SK-N-SH (cell line): ENCODE data around the gene TGFB1I1. TPM values are rescaled to one million over a fixed set of nuclear protein-coding genes. Genes with fewer than 3 reads are reported as not detected.

Experiments
- CTCF ChIA-PET: fragments of 300-600, 350-600 bp; formaldehyde crosslinking; extraction: SDS; loops from one replicate; lab custom pipeline; 2021; lab: Yijun Ruan, JAX
- POLR2A ChIA-PET: fragments of 350-600 bp; sonication (Branson Sonifier 250); formaldehyde crosslinking; extraction: SDS; loops from one replicate; lab custom pipeline; 2020; ENCODE audit warnings: antibody characterized with exemption, inconsistent platforms; lab: Yijun Ruan, JAX
- DNase-seq: peaks from one replicate; pipeline ENCODE4 v3.0.0; 2012
- H2AFZ ChIP-seq: fragments of 200-600 bp; sonication (generic); 2 replicates; pipeline ENCODE4 v1.8.1; 2016; ENCODE audit warnings: antibody characterized with exemption, mild to moderate bottlenecking, low read depth
- H3F3A ChIP-seq: fragments of 200-600 bp; sonication (generic); replicated peaks from 2 replicates; pipeline ENCODE3; 2016; ENCODE audit warnings: antibody characterized with exemption, mild to moderate bottlenecking; ENCODE audit not compliant: insufficient read depth
- H3K27ac ChIP-seq, 2 experiments: fragments of 200-500 bp in 1 of 2; fragments of 200-600 bp in 1 of 2; sonication (Bioruptor generic) in 1 of 2; sonication (generic), shearing (Covaris generic) in 1 of 2; 2 replicates each; pipeline versions ENCODE4 v1.5.1 to v1.6.1; 2014 to 2016; ENCODE audit warnings: low read depth in 2 of 2, inconsistent platforms in 1 of 2, low read length in 1 of 2, mild to moderate bottlenecking in 1 of 2, mixed read lengths in 1 of 2
- H3K27me3 ChIP-seq: fragments of 200-600 bp; sonication (generic), shearing (Covaris generic); 2 replicates; pipeline ENCODE4 v1.6.1; 2016; ENCODE audit warnings: mixed run types; ENCODE audit not compliant: insufficient read depth
- H3K36me3 ChIP-seq, 2 experiments: fragments of 200-500 bp in 1 of 2; fragments of 200-600 bp in 1 of 2; sonication (Bioruptor generic) in 1 of 2; sonication (generic) in 1 of 2; replicated peaks in 1 of 2; 2 replicates each; pipeline versions ENCODE3 to v1.5.1; 2014 to 2016; ENCODE audit warnings: low read length in 1 of 2, mild to moderate bottlenecking in 1 of 2; ENCODE audit not compliant: insufficient read depth in 2 of 2, control insufficient read depth in 1 of 2
- H3K4me1 ChIP-seq, 2 experiments: fragments of 200-500 bp in 1 of 2; fragments of 200-600 bp in 1 of 2; sonication (Bioruptor generic) in 1 of 2; sonication (generic), shearing (Covaris generic) in 1 of 2; 2 replicates each; pipeline versions ENCODE4 v1.5.1 to v1.6.1; 2014 to 2016; ENCODE audit warnings: low read depth in 1 of 2, low read length in 1 of 2, mixed run types in 1 of 2; ENCODE audit not compliant: insufficient read depth in 2 of 2, control insufficient read depth in 1 of 2
- H3K4me2 ChIP-seq: fragments of 200-600 bp; sonication (generic), shearing (Covaris generic); 2 replicates; pipeline ENCODE4 v1.6.1; 2017; ENCODE audit warnings: mixed run types
- H3K4me3 ChIP-seq, 2 experiments: fragments of 200-500 bp in 1 of 2; fragments of 200-600 bp in 1 of 2; sonication (Bioruptor generic) in 1 of 2; sonication (generic), shearing (Covaris generic) in 1 of 2; 2 replicates each; pipeline versions ENCODE4 v1.5.1 to v1.8.1; 2014 to 2016; ENCODE audit warnings: low read depth in 2 of 2, inconsistent platforms in 1 of 2, low read length in 1 of 2, mild to moderate bottlenecking in 1 of 2, mixed read lengths in 1 of 2, moderate library complexity in 1 of 2
- H3K79me2 ChIP-seq: fragments of 200-600 bp; sonication (generic); 2 replicates; pipeline ENCODE4 v1.8.1; 2017; ENCODE audit warnings: mild to moderate bottlenecking; ENCODE audit not compliant: insufficient read depth
- H3K9ac ChIP-seq: fragments of 200-600 bp; sonication (generic); 2 replicates; pipeline ENCODE4 v1.6.1; 2017; ENCODE audit warnings: mixed run types
- H3K9me2 ChIP-seq: fragments of 200-600 bp; sonication (generic); 2 replicates; pipeline ENCODE4 v1.6.1; 2017; ENCODE audit warnings: mixed run types
- H3K9me3 ChIP-seq: fragments of 200-600 bp; sonication (generic); 2 replicates; pipeline ENCODE4 v1.6.1; 2017; ENCODE audit warnings: mixed run types, mild to moderate bottlenecking, moderate library complexity
- H4K20me1 ChIP-seq: fragments of 200-600 bp; sonication (generic); 2 replicates; pipeline ENCODE4 v1.6.1; 2017; ENCODE audit warnings: mild to moderate bottlenecking, mixed run types; ENCODE audit not compliant: insufficient read depth
- CHD2 ChIP-seq: fragments of 150-350 bp; IDR thresholded peaks from 2 replicates; pipeline ENCODE4 v1.6.1; 2018; ENCODE audit warnings: low read length; ENCODE audit not compliant: partially characterized antibody
- EP300 ChIP-seq, 2 experiments: IDR thresholded peaks; 2 replicates each; pipeline versions ENCODE4 v1.4.0 to v1.6.1; 2012; ENCODE audit warnings: borderline replicate concordance in 1 of 2, low read depth in 1 of 2, low read length in 1 of 2
- EZH2phosphoT487 ChIP-seq: fragments of 200-600 bp; sonication (generic); IDR thresholded peaks from 2 replicates; pipeline ENCODE4 v1.6.1; 2017; ENCODE audit warnings: low read depth, mixed run types, mild to moderate bottlenecking, antibody characterized with exemption, moderate library complexity, borderline replicate concordance
- FOSL2 ChIP-seq: IDR thresholded peaks from 2 replicates; pipeline ENCODE4 v1.4.0; 2012; ENCODE audit warnings: low read depth, mild to moderate bottlenecking, moderate library complexity, borderline replicate concordance
- FOXM1 ChIP-seq: IDR thresholded peaks from 2 replicates; pipeline ENCODE4 v1.4.0; 2012; ENCODE audit warnings: low read depth, mild to moderate bottlenecking
- GABPA ChIP-seq: IDR thresholded peaks from 2 replicates; pipeline ENCODE4 v1.4.0; 2012; ENCODE audit warnings: low read depth, mild to moderate bottlenecking
- IRF3 ChIP-seq: fragments of 150-350 bp; IDR thresholded peaks from 2 replicates; pipeline ENCODE4 v1.6.1; 2016; ENCODE audit warnings: mild to moderate bottlenecking, low read depth, low read length
- NFIC ChIP-seq: IDR thresholded peaks from 2 replicates; pipeline ENCODE4 v1.4.0; 2012; ENCODE audit warnings: borderline replicate concordance
- PBX3 ChIP-seq: IDR thresholded peaks from 2 replicates; pipeline ENCODE4; 2012
- RAD21 ChIP-seq: IDR thresholded peaks from 2 replicates; pipeline ENCODE4 v1.6.1; 2012; ENCODE audit warnings: mild to moderate bottlenecking, low read length
- RFX5 ChIP-seq: IDR thresholded peaks from 2 replicates; pipeline ENCODE4 v1.6.1; 2012; ENCODE audit warnings: mild to moderate bottlenecking, improper control_type of control experiment, low read length
- TAF1 ChIP-seq: IDR thresholded peaks from 2 replicates; pipeline ENCODE4 v1.6.1; 2012; ENCODE audit warnings: low read depth, mild to moderate bottlenecking, low read length, moderate library complexity, borderline replicate concordance
- USF2 ChIP-seq: fragments of 150-350 bp; IDR thresholded peaks from 2 replicates; pipeline ENCODE4 v1.6.1; 2017; ENCODE audit warnings: antibody characterized with exemption, low read length, low read depth, borderline replicate concordance
- ZBTB33 ChIP-seq: IDR thresholded peaks from 2 replicates; pipeline ENCODE4 v1.4.0; 2012; ENCODE audit warnings: low read depth, borderline replicate concordance
- WGBS: methylation state at CpG from one replicate; pipeline ENCODE4 v1.1.6; 2017; ENCODE audit warnings: low lambda C conversion rate; 5-methylcytosine and 5-hydroxymethylcytosine counted together
- polyA plus RNA-seq, 3 experiments: library from polyadenylated mRNA; depleted of rRNA; stranded (reverse); fragments of >200 nt; gene quantifications; 2 replicates each; pipeline ENCODE4 v1.2.3, GENCODE V29; 2012

Gene TGFB1I1
- polyA plus RNA-seq, 1 of the 3 experiments (the other 2 are of a cell fraction) = 29.7 TPM

- WGBS = 77% methylated on average over 12 of the region's 15 CpGs
- peak overlapping the region; percentile 74 to 94 for H3K27ac ChIP-seq
- TF ChIP-seq NFIC (no peak), RFX5 (no peak), IRF3 (no peak), TAF1 (no peak), ZBTB33 (no peak), GABPA (no peak), EZH2phosphoT487 (no peak), CHD2 (no peak), USF2 (no peak), EP300 (IDR thresholded peaks at IDR 0.05; ENCODE audit: borderline replicate concordance in 1 of 2, low read depth in 1 of 2, low read length in 1 of 2) (no peak), FOXM1 (no peak), RAD21 (no peak), PBX3 (no peak), FOSL2 (no peak)
- TF ChIP-seq, all 33 proteins: peak for 0
- Histone ChIP-seq H3K4me2 (peak overlapping the region; percentile 75), H3K27me3 (no peaks in the 10 kb centered on the region), H4K20me1 (peaks cover 20% of the 10 kb centered on the region), H3K36me3 (peaks cover 21 to 23% of the 10 kb centered on the region in 2 experiments), H3F3A (peaks cover 34% of the 10 kb centered on the region), H2AFZ (peak overlapping the region; percentile 86), H3K4me1 (peaks cover 0 to 12% of the 10 kb centered on the region in 2 experiments; a peak in 1 of 4 replicates), H3K9me3 (no peaks in the 10 kb centered on the region), H3K4me3 (peak overlapping the region; percentile 54 to 81), H3K9me2 (no peaks in the 10 kb centered on the region), H3K9ac (peak overlapping the region; percentile 97), H3K79me2 (peaks cover 45% of the 10 kb centered on the region)
- DNase-seq = peak; percentile 32
- POLR2A ChIA-PET = interaction anchor here (1.2 to 1.3 kb wide), 3 partner anchors 11 to 354 kb away, joined by 3 to 12 read pairs (median 5); partner anchors contain the start of genes ARMC5 and KAT8
- CTCF ChIA-PET = interaction anchor here (0.6 to 5.7 kb wide), 4 partner anchors 10 to 32 kb away, joined by 3 to 68 read pairs (median 4); partner anchors contain the start of gene ARMC5
Observed at GRCh38 chr16:31471241-31471874, 594 bp upstream of the TGFB1I1 start.
